Measurements from ENCODE around the gene MBNL2. TPM values are rescaled to one million over a fixed set of nuclear protein-coding genes. Genes with fewer than 3 reads are reported as not detected.

The MBNL2 gene
- total and polyA plus RNA-seq, 2 of the 13 experiments (the other 11 are each of a cell fraction or from before 2014, with no cell fraction given), result 30.8 to 59.0 TPM

DNA sequence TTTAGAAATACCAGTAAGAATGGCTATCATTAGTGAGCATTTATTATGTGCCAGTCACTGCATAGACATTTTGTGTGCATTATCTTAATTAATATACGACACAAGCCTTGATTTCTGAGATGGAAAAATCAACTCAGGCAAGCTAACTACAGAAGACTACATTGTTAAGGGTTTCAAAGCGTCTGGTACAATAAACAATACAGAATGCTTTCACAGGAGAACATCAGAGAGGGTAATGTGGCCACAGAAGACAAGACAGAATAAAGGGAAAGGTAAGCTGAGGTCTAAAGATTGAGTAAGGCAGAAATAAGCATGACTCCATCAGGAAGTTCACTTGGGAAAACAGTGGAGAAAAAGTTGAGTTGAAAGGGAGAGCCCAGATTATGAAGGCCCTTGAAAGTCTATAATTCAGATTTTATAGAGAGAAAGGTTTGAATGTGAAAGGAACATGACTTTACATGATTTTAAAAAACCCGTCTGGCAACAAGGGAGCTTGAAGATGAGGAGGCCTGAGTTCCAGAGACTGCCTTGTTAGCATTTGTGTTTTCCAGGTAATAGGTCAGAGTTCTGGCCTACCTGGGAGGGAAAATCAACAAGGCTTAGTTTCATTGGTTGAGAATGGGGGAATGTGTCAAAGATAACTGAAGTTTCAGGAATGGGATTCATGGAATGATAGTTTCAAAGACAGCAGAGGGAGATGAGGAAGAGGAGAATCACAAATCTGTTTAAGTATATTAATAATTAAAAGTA is 1.8 kb upstream of the MBNL2 start (continued):
- TF ChIP-seq SIN3A (IDR thresholded peaks at IDR 0.05; ENCODE audit: borderline replicate concordance, low read depth, low read length) (0 out of 2 replicates have a peak, but pooled peaks have one; percentile 31), THAP11 (CRISPR knock-in tag; IDR thresholded peaks at IDR 0.05) (no peak), ZFX (CRISPR knock-in tag; IDR thresholded peaks at IDR 0.05; ENCODE audit: low read depth) (0 out of 2 replicates have a peak, but pooled peaks have one; percentile 21), PPARG (CRISPR knock-in tag; conservative IDR thresholded peaks at IDR 0.05) (peak; percentile 92), CHCHD3 (CRISPR knock-in tag; IDR thresholded peaks at IDR 0.05) (no peak), ZNF766 (CRISPR knock-in tag; IDR thresholded peaks at IDR 0.05; ENCODE audit: borderline replicate concordance) (no peak), HOXA7 (CRISPR knock-in tag; IDR thresholded peaks at IDR 0.05) (no peak)
- TF ChIP-seq, protein P1, sequence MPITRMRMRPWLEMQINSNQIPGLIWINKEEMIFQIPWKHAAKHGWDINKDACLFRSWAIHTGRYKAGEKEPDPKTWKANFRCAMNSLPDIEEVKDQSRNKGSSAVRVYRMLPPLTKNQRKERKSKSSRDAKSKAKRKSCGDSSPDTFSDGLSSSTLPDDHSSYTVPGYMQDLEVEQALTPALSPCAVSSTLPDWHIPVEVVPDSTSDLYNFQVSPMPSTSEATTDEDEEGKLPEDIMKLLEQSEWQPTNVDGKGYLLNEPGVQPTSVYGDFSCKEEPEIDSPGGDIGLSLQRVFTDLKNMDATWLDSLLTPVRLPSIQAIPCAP (CRISPR knock-in tag; IDR thresholded peaks at IDR 0.05; ENCODE audit: low read depth), result no peak
- TF ChIP-seq, protein P2, sequence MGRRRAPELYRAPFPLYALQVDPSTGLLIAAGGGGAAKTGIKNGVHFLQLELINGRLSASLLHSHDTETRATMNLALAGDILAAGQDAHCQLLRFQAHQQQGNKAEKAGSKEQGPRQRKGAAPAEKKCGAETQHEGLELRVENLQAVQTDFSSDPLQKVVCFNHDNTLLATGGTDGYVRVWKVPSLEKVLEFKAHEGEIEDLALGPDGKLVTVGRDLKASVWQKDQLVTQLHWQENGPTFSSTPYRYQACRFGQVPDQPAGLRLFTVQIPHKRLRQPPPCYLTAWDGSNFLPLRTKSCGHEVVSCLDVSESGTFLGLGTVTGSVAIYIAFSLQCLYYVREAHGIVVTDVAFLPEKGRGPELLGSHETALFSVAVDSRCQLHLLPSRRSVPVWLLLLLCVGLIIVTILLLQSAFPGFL (CRISPR knock-in tag; IDR thresholded peaks at IDR 0.05), result no peak
- TF ChIP-seq, protein P3, sequence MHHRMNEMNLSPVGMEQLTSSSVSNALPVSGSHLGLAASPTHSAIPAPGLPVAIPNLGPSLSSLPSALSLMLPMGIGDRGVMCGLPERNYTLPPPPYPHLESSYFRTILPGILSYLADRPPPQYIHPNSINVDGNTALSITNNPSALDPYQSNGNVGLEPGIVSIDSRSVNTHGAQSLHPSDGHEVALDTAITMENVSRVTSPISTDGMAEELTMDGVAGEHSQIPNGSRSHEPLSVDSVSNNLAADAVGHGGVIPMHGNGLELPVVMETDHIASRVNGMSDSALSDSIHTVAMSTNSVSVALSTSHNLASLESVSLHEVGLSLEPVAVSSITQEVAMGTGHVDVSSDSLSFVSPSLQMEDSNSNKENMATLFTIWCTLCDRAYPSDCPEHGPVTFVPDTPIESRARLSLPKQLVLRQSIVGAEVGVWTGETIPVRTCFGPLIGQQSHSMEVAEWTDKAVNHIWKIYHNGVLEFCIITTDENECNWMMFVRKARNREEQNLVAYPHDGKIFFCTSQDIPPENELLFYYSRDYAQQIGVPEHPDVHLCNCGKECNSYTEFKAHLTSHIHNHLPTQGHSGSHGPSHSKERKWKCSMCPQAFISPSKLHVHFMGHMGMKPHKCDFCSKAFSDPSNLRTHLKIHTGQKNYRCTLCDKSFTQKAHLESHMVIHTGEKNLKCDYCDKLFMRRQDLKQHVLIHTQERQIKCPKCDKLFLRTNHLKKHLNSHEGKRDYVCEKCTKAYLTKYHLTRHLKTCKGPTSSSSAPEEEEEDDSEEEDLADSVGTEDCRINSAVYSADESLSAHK (CRISPR knock-in tag; IDR thresholded peaks at IDR 0.05; ENCODE audit: borderline replicate concordance), result no peak
- TF ChIP-seq, protein P4, sequence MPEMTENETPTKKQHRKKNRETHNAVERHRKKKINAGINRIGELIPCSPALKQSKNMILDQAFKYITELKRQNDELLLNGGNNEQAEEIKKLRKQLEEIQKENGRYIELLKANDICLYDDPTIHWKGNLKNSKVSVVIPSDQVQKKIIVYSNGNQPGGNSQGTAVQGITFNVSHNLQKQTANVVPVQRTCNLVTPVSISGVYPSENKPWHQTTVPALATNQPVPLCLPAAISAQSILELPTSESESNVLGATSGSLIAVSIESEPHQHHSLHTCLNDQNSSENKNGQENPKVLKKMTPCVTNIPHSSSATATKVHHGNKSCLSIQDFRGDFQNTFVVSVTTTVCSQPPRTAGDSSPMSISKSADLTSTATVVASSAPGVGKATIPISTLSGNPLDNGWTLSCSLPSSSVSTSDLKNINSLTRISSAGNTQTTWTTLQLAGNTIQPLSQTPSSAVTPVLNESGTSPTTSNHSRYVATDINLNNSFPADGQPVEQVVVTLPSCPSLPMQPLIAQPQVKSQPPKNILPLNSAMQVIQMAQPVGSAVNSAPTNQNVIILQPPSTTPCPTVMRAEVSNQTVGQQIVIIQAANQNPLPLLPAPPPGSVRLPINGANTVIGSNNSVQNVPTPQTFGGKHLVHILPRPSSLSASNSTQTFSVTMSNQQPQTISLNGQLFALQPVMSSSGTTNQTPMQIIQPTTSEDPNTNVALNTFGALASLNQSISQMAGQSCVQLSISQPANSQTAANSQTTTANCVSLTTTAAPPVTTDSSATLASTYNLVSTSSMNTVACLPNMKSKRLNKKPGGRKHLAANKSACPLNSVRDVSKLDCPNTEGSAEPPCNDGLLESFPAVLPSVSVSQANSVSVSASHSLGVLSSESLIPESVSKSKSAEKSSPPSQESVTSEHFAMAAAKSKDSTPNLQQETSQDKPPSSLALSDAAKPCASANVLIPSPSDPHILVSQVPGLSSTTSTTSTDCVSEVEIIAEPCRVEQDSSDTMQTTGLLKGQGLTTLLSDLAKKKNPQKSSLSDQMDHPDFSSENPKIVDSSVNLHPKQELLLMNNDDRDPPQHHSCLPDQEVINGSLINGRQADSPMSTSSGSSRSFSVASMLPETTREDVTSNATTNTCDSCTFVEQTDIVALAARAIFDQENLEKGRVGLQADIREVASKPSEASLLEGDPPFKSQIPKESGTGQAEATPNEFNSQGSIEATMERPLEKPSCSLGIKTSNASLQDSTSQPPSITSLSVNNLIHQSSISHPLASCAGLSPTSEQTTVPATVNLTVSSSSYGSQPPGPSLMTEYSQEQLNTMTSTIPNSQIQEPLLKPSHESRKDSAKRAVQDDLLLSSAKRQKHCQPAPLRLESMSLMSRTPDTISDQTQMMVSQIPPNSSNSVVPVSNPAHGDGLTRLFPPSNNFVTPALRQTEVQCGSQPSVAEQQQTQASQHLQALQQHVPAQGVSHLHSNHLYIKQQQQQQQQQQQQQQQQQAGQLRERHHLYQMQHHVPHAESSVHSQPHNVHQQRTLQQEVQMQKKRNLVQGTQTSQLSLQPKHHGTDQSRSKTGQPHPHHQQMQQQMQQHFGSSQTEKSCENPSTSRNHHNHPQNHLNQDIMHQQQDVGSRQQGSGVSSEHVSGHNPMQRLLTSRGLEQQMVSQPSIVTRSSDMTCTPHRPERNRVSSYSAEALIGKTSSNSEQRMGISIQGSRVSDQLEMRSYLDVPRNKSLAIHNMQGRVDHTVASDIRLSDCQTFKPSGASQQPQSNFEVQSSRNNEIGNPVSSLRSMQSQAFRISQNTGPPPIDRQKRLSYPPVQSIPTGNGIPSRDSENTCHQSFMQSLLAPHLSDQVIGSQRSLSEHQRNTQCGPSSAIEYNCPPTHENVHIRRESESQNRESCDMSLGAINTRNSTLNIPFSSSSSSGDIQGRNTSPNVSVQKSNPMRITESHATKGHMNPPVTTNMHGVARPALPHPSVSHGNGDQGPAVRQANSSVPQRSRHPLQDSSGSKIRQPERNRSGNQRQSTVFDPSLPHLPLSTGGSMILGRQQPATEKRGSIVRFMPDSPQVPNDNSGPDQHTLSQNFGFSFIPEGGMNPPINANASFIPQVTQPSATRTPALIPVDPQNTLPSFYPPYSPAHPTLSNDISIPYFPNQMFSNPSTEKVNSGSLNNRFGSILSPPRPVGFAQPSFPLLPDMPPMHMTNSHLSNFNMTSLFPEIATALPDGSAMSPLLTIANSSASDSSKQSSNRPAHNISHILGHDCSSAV (CRISPR knock-in tag; IDR thresholded peaks at IDR 0.05; ENCODE audit: borderline replicate concordance), result no peak
